SK-N-SH treated with all-trans-retinoic acid at 6 μM for 48 hours (cell line): ENCODE data around the gene COL4A1.

Source experiments
- ARNTL ChIP-seq: fragments of 450-650 bp; formaldehyde crosslinking; IDR thresholded peaks from 2 replicates; pipeline ENCODE4 v1.5.0; 2020; ENCODE audit warnings: low read depth, mild to moderate bottlenecking, moderate library complexity, borderline replicate concordance
- CREB5 ChIP-seq: fragments of 250-450 bp; sonication (Bioruptor Pico); IDR thresholded peaks from 2 replicates; pipeline ENCODE4 v1.5.1; 2020; ENCODE audit warnings: low read depth, mild to moderate bottlenecking, moderate library complexity
- RARB ChIP-seq: fragments of 250-450 bp; sonication (Bioruptor Pico); IDR thresholded peaks from 2 replicates; pipeline ENCODE4 v1.8.0; 2021; ENCODE audit warnings: mild to moderate bottlenecking, moderate library complexity
- TF ChIP-seq, protein P1 (sequence below): fragments of 250-450 bp; sonication (Bioruptor Pico); IDR thresholded peaks from 2 replicates; pipeline ENCODE4 v1.8.0; 2020; ENCODE audit warnings: mild to moderate bottlenecking, moderate library complexity, borderline replicate concordance

DNA sequence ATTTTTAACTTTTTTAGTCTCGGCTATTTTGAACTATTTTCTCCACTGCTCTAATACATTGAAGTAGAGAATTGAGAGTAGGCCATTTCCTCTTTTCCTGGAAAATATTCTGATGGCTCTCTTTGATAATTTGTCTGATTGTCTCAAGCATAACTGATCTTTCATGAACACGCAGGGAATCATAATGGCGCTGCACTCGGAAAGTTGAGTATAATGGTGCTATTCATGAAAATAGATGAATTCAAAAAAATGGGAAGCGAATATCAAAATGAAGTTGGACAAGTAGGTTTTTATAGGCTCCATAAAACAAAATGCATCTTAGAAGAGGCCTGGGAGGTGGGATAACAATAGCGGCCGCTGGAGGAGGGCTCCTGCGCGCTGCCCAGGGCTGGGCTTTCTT, 29.2 kb upstream of the COL4A1 start:
- TF ChIP-seq RARB (CRISPR knock-in tag) (no peak), ARNTL (CRISPR knock-in tag) (no peak), CREB5 (CRISPR knock-in tag) (no peak)
- TF ChIP-seq, protein P1, sequence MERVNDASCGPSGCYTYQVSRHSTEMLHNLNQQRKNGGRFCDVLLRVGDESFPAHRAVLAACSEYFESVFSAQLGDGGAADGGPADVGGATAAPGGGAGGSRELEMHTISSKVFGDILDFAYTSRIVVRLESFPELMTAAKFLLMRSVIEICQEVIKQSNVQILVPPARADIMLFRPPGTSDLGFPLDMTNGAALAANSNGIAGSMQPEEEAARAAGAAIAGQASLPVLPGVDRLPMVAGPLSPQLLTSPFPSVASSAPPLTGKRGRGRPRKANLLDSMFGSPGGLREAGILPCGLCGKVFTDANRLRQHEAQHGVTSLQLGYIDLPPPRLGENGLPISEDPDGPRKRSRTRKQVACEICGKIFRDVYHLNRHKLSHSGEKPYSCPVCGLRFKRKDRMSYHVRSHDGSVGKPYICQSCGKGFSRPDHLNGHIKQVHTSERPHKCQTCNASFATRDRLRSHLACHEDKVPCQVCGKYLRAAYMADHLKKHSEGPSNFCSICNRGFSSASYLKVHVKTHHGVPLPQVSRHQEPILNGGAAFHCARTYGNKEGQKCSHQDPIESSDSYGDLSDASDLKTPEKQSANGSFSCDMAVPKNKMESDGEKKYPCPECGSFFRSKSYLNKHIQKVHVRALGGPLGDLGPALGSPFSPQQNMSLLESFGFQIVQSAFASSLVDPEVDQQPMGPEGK (CRISPR knock-in tag), result no peak
